HCT116 (cell line): Measurements from ENCODE around the gene TMEM11. TPM values are rescaled to one million over a fixed set of nuclear protein-coding genes. Genes with fewer than 3 reads are reported as not detected.

Experiments
- ATAC-seq: fragments of 200-7000 bp; cut with Tn5 transposase; 2 replicates; pipeline ENCODE4 v1.9.1; 2020; ENCODE audit warnings: mild to moderate bottlenecking, moderate library complexity
- BruUV-seq: library from RNA; stranded (reverse); fragments of 400-500 nt; replicated peaks from 2 replicates; lab custom pipeline; 2021; lab: Mats Ljungman, UMichigan
- CTCF ChIA-PET: fragments of 300-600 bp; sonication (Branson Sonifier 250); formaldehyde crosslinking; loops from one replicate; lab custom pipeline; 2021; ENCODE audit warnings: antibody characterized with exemption; lab: Charles Lee
- POLR2A ChIA-PET: fragments of 300-600, 350-600 bp; sonication (Branson Sonifier 250); formaldehyde crosslinking; loops from one replicate; lab custom pipeline; 2021; ENCODE audit warnings: antibody characterized with exemption; lab: Charles Lee
- RAD21 ChIA-PET, 2 experiments: fragments of 300-600 bp; sonication (Branson Sonifier 250); formaldehyde crosslinking; loops; one replicate each; lab custom pipeline; 2023; ENCODE audit warnings: low total read pairs in 2 of 2; ENCODE audit not compliant: uncharacterized antibody in 2 of 2, unreplicated experiment in 2 of 2, low non-redundant PET in 1 of 2; lab: Charles Lee
- DNase-seq: peaks from one replicate; pipeline ENCODE4 v3.0.0-alpha.2; 2010; ENCODE audit warnings: low read depth, low spot score
- H2AFZ ChIP-seq: fragments of 200-600 bp; shearing (Covaris generic), sonication (generic); 2 replicates; pipeline ENCODE4 v1.6.1; 2017; ENCODE audit warnings: low read depth, mixed run types, mixed read lengths, antibody characterized with exemption, low read length; ENCODE audit not compliant: poor library complexity, severe bottlenecking
- H3K27ac ChIP-seq: 2 replicates; pipeline ENCODE4 v1.5.1; 2012; ENCODE audit warnings: low read depth, low read length
- H3K27me3 ChIP-seq: fragments of 200-600 bp; sonication (generic); 2 replicates; pipeline ENCODE4 v1.6.1; 2016; ENCODE audit warnings: mixed run types, low read length, mixed read lengths; ENCODE audit not compliant: insufficient read depth
- H3K36me3 ChIP-seq, 2 experiments: fragments of 200-500 bp in 1 of 2; fragments of 200-600 bp in 1 of 2; sonication (Bioruptor generic) in 1 of 2; sonication (generic) in 1 of 2; 2 replicates each; pipeline versions ENCODE4 v1.5.1 to v1.6.1; 2014 to 2016; ENCODE audit warnings: low read length in 2 of 2, inconsistent platforms in 1 of 2, mixed read lengths in 1 of 2, mixed run types in 1 of 2; ENCODE audit not compliant: insufficient read depth in 2 of 2, control insufficient read depth in 1 of 2
- H3K4me1 ChIP-seq, 2 experiments: fragments of 200-600 bp in 1 of 2; sonication (generic) in 1 of 2; 2 replicates each; pipeline versions ENCODE4 v1.5.1 to v1.6.1; 2012 to 2017; ENCODE audit warnings: low read length in 2 of 2, inconsistent platforms in 1 of 2, mild to moderate bottlenecking in 1 of 2, mixed read lengths in 1 of 2, mixed run types in 1 of 2, moderate library complexity in 1 of 2; ENCODE audit not compliant: insufficient read depth in 2 of 2, control insufficient read depth in 1 of 2
- H3K4me2 ChIP-seq: fragments of 200-600 bp; sonication (generic); 2 replicates; pipeline ENCODE4 v1.6.1; 2017; ENCODE audit warnings: mixed run types, low read length, mixed read lengths
- H3K4me3 ChIP-seq, 2 experiments: fragments of 200-600 bp in 1 of 2; sonication (generic) in 1 of 2; replicated peaks in 1 of 2; 2 replicates each; pipeline ENCODE4 v1.5.1; 2011 to 2016; ENCODE audit warnings: low read length in 2 of 2, control low read depth in 1 of 2, low read depth in 1 of 2, mild to moderate bottlenecking in 1 of 2, mixed read lengths in 1 of 2, mixed run types in 1 of 2
- H3K79me2 ChIP-seq: fragments of 200-600 bp; sonication (generic); 2 replicates; pipeline ENCODE4 v1.6.1; 2017; ENCODE audit warnings: mild to moderate bottlenecking, mixed run types, low read length, moderate library complexity, mixed read lengths; ENCODE audit not compliant: insufficient read depth
- H3K9ac ChIP-seq: fragments of 200-600 bp; sonication (generic); 2 replicates; pipeline ENCODE4 v1.6.1; 2016; ENCODE audit warnings: low read length, mixed read lengths
- H3K9me2 ChIP-seq: fragments of 200-600 bp; sonication (generic), shearing (Covaris generic); 2 replicates; pipeline ENCODE4 v1.6.1; 2017; ENCODE audit warnings: mixed run types, mild to moderate bottlenecking, moderate library complexity; ENCODE audit not compliant: insufficient read depth
- H3K9me3 ChIP-seq, 2 experiments: fragments of 200-500 bp in 1 of 2; fragments of 200-600 bp in 1 of 2; sonication (Bioruptor generic) in 1 of 2; sonication (generic) in 1 of 2; 2 replicates each; pipeline ENCODE4 v1.6.1; 2014 to 2017; ENCODE audit warnings: low read length in 2 of 2, mixed read lengths in 2 of 2, inconsistent platforms in 1 of 2, low read depth in 1 of 2, mild to moderate bottlenecking in 1 of 2, mixed run types in 1 of 2, moderate library complexity in 1 of 2; ENCODE audit not compliant: control insufficient read depth in 1 of 2, insufficient read depth in 1 of 2
- H4K20me1 ChIP-seq: fragments of 200-600 bp; sonication (generic), shearing (Covaris generic); 2 replicates; pipeline ENCODE4 v1.6.1; 2017; ENCODE audit warnings: mixed run types, mild to moderate bottlenecking, moderate library complexity; ENCODE audit not compliant: insufficient read depth
- CBX3 ChIP-seq: IDR thresholded peaks from 2 replicates; pipeline ENCODE4 v1.6.1; 2012; ENCODE audit warnings: low read depth
- CEBPB ChIP-seq: IDR thresholded peaks from 2 replicates; pipeline ENCODE4 v1.6.1; 2012; ENCODE audit warnings: low read depth
- EGR1 ChIP-seq: IDR thresholded peaks from 2 replicates; pipeline ENCODE4 v1.6.1; 2012; ENCODE audit warnings: low read depth
- FOSL1 ChIP-seq: IDR thresholded peaks from 2 replicates; pipeline ENCODE4 v1.6.1; 2012; ENCODE audit warnings: low read depth
- JUND ChIP-seq: IDR thresholded peaks from 2 replicates; pipeline ENCODE4 v1.6.1; 2012
- SP1 ChIP-seq: IDR thresholded peaks from 2 replicates; pipeline ENCODE4 v1.6.1; 2012; ENCODE audit warnings: low read depth
- SRF ChIP-seq: IDR thresholded peaks from 2 replicates; pipeline ENCODE4 v1.6.1; 2012; ENCODE audit warnings: low read depth
- TCF7L2 ChIP-seq: IDR thresholded peaks from 2 replicates; pipeline ENCODE4 v1.7.0; 2011; ENCODE audit warnings: borderline replicate concordance, inconsistent platforms; ENCODE audit not compliant: insufficient read depth, insufficient read length; ENCODE audit errors: extremely low read depth
- YY1 ChIP-seq: IDR thresholded peaks from 2 replicates; pipeline ENCODE4 v1.6.1; 2011; ENCODE audit warnings: low read length, low read depth, moderate library complexity, mild to moderate bottlenecking; ENCODE audit not compliant: insufficient replicate concordance; ENCODE audit errors: extremely low read depth
- ZFX ChIP-seq: fragments of 450-650 bp; IDR thresholded peaks from 2 replicates; pipeline ENCODE4 v1.6.1; 2017
- ZNF274 ChIP-seq: fragments of 200-500 bp; sonication (Bioruptor generic); IDR thresholded peaks from 2 replicates; pipeline ENCODE4 v1.6.1; 2014; ENCODE audit warnings: mild to moderate bottlenecking, low read depth, low read length, inconsistent platforms
- intact Hi-C: fragments of 100-400 bp; cut with micrococcal nuclease; formaldehyde crosslinking; loops from 2 replicates; pipeline ENCODE4 v1.10.0; 2022
- total RNA-seq: library from RNA; stranded (reverse); gene quantifications from one replicate; pipeline ENCODE4 v1.2.1, GENCODE V29; 2021; ENCODE audit not compliant: unreplicated experiment
- TF ChIP-seq, protein P1 (sequence below): IDR thresholded peaks from 2 replicates; pipeline ENCODE4 v1.6.1; 2011; ENCODE audit warnings: mild to moderate bottlenecking, low read length, moderate library complexity; ENCODE audit not compliant: insufficient replicate concordance; ENCODE audit errors: extremely low read depth
- TF ChIP-seq, protein P2 (sequence below): IDR thresholded peaks from 2 replicates; pipeline ENCODE4 v1.6.1; 2012
- TF ChIP-seq, protein P3 (sequence below), 3 experiments: fragments of 200-600 bp in 1 of 3; sonication (generic) in 1 of 3; IDR thresholded peaks in 2 of 3; conservative IDR thresholded peaks in 1 of 3; 2 replicates each; pipeline ENCODE4 v1.5.1; 2012 to 2017; ENCODE audit warnings: low read depth in 2 of 3, low read length in 2 of 3, antibody characterized with exemption in 1 of 3, borderline replicate concordance in 1 of 3, control low read depth in 1 of 3, mild to moderate bottlenecking in 1 of 3, mixed read lengths in 1 of 3, mixed run types in 1 of 3, moderate library complexity in 1 of 3; ENCODE audit not compliant: insufficient read depth in 1 of 3

Gene TMEM11
- total RNA-seq, 1 experiment from 2014 or later: 31.0 TPM

DNA sequence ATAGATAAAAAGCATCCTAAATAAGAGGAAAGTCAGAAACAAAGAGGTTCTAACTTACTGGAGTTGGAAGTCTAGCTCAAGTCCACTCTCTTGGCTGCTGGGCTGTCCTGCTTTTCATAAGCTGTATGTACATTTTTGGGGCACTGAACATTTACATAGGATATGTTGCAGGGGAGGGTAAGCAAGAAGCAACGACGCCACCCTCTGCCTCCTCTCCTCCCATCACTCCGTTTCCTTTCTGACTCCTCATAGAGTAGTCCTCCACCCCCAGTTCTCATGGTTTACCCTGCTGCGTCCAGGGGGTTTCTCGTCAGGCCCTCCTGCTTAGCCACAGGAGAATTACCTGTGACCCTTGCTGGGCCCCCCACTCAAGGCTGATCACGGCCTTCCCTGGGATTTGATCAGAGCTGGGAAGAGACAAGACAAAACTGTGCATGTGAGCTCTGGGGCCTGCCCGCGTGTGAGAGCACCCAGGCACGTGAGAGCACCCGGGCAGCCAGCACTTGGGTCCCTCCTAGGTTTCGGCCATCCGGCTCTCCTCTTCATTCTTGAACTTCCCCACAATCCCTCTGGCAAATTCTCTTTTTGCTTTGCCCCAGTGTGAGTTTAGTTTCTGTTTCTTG is 37.1 kb downstream of the TMEM11 start (continued):
- TF ChIP-seq, protein P1, sequence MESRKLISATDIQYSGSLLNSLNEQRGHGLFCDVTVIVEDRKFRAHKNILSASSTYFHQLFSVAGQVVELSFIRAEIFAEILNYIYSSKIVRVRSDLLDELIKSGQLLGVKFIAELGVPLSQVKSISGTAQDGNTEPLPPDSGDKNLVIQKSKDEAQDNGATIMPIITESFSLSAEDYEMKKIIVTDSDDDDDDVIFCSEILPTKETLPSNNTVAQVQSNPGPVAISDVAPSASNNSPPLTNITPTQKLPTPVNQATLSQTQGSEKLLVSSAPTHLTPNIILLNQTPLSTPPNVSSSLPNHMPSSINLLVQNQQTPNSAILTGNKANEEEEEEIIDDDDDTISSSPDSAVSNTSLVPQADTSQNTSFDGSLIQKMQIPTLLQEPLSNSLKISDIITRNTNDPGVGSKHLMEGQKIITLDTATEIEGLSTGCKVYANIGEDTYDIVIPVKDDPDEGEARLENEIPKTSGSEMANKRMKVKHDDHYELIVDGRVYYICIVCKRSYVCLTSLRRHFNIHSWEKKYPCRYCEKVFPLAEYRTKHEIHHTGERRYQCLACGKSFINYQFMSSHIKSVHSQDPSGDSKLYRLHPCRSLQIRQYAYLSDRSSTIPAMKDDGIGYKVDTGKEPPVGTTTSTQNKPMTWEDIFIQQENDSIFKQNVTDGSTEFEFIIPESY: no peak
- TF ChIP-seq SRF (no peak), ZNF274 (no peak), CEBPB (no peak), FOSL1 (no peak), EGR1 (no peak), TCF7L2 (no peak), JUND (no peak), ZFX (no peak), CBX3 (no peak)
- TF ChIP-seq, protein P2, sequence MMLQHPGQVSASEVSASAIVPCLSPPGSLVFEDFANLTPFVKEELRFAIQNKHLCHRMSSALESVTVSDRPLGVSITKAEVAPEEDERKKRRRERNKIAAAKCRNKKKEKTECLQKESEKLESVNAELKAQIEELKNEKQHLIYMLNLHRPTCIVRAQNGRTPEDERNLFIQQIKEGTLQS: no peak

DNA sequence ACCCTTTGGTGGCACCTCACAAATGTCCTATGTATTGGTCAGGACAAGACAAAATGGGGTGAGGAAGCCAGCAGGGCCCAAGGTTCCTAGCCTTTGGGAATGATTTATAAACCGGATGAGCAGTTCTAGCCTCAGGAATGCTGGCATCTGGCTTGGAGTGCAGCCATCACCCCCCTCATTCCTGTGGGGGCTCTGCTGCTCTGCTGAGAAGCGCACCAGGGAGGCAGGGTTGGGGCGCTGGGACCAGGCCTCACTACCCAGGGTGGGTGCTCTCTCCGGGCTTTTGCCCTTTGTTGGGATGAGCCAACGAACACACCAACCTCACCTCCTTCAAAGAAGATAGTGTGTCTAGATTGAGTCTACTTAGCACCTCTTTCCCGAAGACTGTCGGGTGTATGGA is 39.2 kb downstream of the TMEM11 start:
- no peaks in the 10 kb centered on the region for H3K4me1 ChIP-seq
- H3K27ac ChIP-seq: no peak overlapping the region
- H3K4me3 ChIP-seq: no peak overlapping the region
- ChIA-PET RAD21 (no interaction called here), CTCF (no interaction called here), POLR2A (no interaction called here)
- ATAC-seq (no peak), DNase-seq (no peak)
- H3K9me3 ChIP-seq: no peaks in the 10 kb centered on the region
- H3K27me3 ChIP-seq: no peaks in the 10 kb centered on the region
- intact Hi-C loops: no loop called here
- no peaks in the 10 kb centered on the region for H3K9me2 ChIP-seq
- H3K36me3 ChIP-seq: no peaks in the 10 kb centered on the region
- no peak overlapping the region for H3K4me2 ChIP-seq
- no TSS peak for BruUV-seq
- no peaks in the 10 kb centered on the region for H3K79me2 ChIP-seq
- H2AFZ ChIP-seq: no peak overlapping the region
- H3K9ac ChIP-seq: no peak overlapping the region
- no peaks in the 10 kb centered on the region for H4K20me1 ChIP-seq
- TF ChIP-seq SP1 (no peak), EGR1 (no peak), CBX3 (no peak), JUND (no peak), SRF (no peak), YY1 (no peak)
- TF ChIP-seq, protein P1: no peak
- TF ChIP-seq, protein P3, sequence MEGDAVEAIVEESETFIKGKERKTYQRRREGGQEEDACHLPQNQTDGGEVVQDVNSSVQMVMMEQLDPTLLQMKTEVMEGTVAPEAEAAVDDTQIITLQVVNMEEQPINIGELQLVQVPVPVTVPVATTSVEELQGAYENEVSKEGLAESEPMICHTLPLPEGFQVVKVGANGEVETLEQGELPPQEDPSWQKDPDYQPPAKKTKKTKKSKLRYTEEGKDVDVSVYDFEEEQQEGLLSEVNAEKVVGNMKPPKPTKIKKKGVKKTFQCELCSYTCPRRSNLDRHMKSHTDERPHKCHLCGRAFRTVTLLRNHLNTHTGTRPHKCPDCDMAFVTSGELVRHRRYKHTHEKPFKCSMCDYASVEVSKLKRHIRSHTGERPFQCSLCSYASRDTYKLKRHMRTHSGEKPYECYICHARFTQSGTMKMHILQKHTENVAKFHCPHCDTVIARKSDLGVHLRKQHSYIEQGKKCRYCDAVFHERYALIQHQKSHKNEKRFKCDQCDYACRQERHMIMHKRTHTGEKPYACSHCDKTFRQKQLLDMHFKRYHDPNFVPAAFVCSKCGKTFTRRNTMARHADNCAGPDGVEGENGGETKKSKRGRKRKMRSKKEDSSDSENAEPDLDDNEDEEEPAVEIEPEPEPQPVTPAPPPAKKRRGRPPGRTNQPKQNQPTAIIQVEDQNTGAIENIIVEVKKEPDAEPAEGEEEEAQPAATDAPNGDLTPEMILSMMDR (IDR thresholded peaks at IDR 0.05 in 2 of 3, conservative IDR thresholded peaks at IDR 0.05 in 1 of 3; ENCODE audit: borderline replicate concordance in 1 of 3, insufficient read depth in 1 of 3, low read depth in 2 of 3, low read length in 2 of 3): no peak
